Neuronal stem cell (in vitro differentiated cells): ENCODE measurements around the gene JAK1.

Experiments used
- DNase-seq: peaks from one replicate; pipeline ENCODE4 v3.0.0-alpha.2; 2013; ENCODE audit warnings: low spot score
- H2AFZ ChIP-seq: one replicate; pipeline ENCODE4 v1.6.1; 2013; ENCODE audit warnings: mild to moderate bottlenecking, low read length, inconsistent platforms
- H2AK5ac ChIP-seq: 2 replicates; pipeline ENCODE4 v1.6.1; 2013; ENCODE audit warnings: low read depth, mild to moderate bottlenecking, inconsistent platforms, low read length, moderate library complexity, mixed read lengths
- H2BK120ac ChIP-seq: 2 replicates; pipeline ENCODE4 v1.6.1; 2013; ENCODE audit warnings: low read depth, mild to moderate bottlenecking, inconsistent platforms, low read length, moderate library complexity, mixed read lengths
- H2BK12ac ChIP-seq: one replicate; pipeline ENCODE4 v1.6.1; 2013; ENCODE audit warnings: low read length, inconsistent platforms
- H2BK15ac ChIP-seq: 2 replicates; pipeline ENCODE4 v1.6.1; 2013; ENCODE audit warnings: mild to moderate bottlenecking, low read length, inconsistent platforms, mixed read lengths
- H2BK5ac ChIP-seq: one replicate; pipeline ENCODE4 v1.6.1; 2013; ENCODE audit warnings: inconsistent platforms, mild to moderate bottlenecking, low read length, moderate library complexity
- H3K14ac ChIP-seq: one replicate; pipeline ENCODE4 v1.6.1; 2013; ENCODE audit warnings: low read length, inconsistent platforms
- H3K18ac ChIP-seq: 2 replicates; pipeline ENCODE4 v1.6.1; 2013; ENCODE audit warnings: low read length, inconsistent platforms
- H3K23ac ChIP-seq: 2 replicates; pipeline ENCODE4 v1.6.1; 2013; ENCODE audit warnings: low read depth, mild to moderate bottlenecking, mixed read lengths, low read length, inconsistent platforms; ENCODE audit not compliant: poor library complexity
- H3K27ac ChIP-seq: replicated peaks from 3 replicates; pipeline ENCODE4 v1.5.1; 2013; ENCODE audit warnings: low read length, inconsistent platforms
- H3K27me3 ChIP-seq, 3 experiments: 2 replicates each; pipeline ENCODE4 v1.6.1; 2013; ENCODE audit warnings: low read length in 3 of 3, mild to moderate bottlenecking in 2 of 3, inconsistent platforms in 1 of 3, low read depth in 1 of 3, mixed read lengths in 1 of 3, moderate library complexity in 1 of 3; ENCODE audit not compliant: control insufficient read depth in 3 of 3, insufficient read depth in 3 of 3
- H3K36me3 ChIP-seq, 2 donors: replicated peaks in 1 of 2; 2 replicates each; pipeline ENCODE4 v1.6.1; 2013; ENCODE audit warnings: low read length in 2 of 2; ENCODE audit not compliant: control insufficient read depth in 2 of 2, insufficient read depth in 2 of 2
- H3K4ac ChIP-seq: 2 replicates; pipeline ENCODE4 v1.6.1; 2013; ENCODE audit warnings: inconsistent platforms, mild to moderate bottlenecking, low read length, moderate library complexity
- H3K4me1 ChIP-seq, 2 donors: 1 replicate in 1 of 2; 2 replicates in 1 of 2; pipeline ENCODE4 v1.6.1; 2013; ENCODE audit warnings: low read length in 2 of 2, low read depth in 1 of 2; ENCODE audit not compliant: control insufficient read depth in 2 of 2, insufficient read depth in 1 of 2
- H3K4me2 ChIP-seq: one replicate; pipeline ENCODE4 v1.6.1; 2013; ENCODE audit warnings: mild to moderate bottlenecking, low read length, inconsistent platforms; ENCODE audit not compliant: insufficient read depth, poor library complexity, severe bottlenecking
- H3K4me3 ChIP-seq, 2 donors: 2 replicates each; pipeline ENCODE4 v1.5.1; 2013; ENCODE audit warnings: low read length in 2 of 2, mild to moderate bottlenecking in 2 of 2, inconsistent platforms in 1 of 2, moderate library complexity in 1 of 2
- H3K79me1 ChIP-seq: one replicate; pipeline ENCODE4 v1.6.1; 2013; ENCODE audit warnings: low read depth, mild to moderate bottlenecking, inconsistent platforms, low read length, moderate library complexity
- H3K9ac ChIP-seq: one replicate; pipeline ENCODE4 v1.6.1; 2013; ENCODE audit warnings: mild to moderate bottlenecking, low read depth, low read length, inconsistent platforms; ENCODE audit not compliant: poor library complexity
- H3K9me3 ChIP-seq, 2 donors: replicated peaks in 1 of 2; 2 replicates each; pipeline versions ENCODE3 to v1.6.1; 2013; ENCODE audit warnings: low read length in 2 of 2, mild to moderate bottlenecking in 2 of 2, inconsistent platforms in 1 of 2, low read depth in 1 of 2, mixed read lengths in 1 of 2, moderate library complexity in 1 of 2; ENCODE audit not compliant: control insufficient read depth in 2 of 2, insufficient read depth in 1 of 2
- H4K8ac ChIP-seq: one replicate; pipeline ENCODE4 v1.6.1; 2013; ENCODE audit warnings: low read depth, mild to moderate bottlenecking, inconsistent platforms, low read length, moderate library complexity
- H4K91ac ChIP-seq: one replicate; pipeline ENCODE4 v1.6.1; 2013; ENCODE audit warnings: low read length, low read depth, mild to moderate bottlenecking, inconsistent platforms; ENCODE audit not compliant: poor library complexity
- WGBS, 2 donors: extraction: QIAGEN DNeasy Blood & Tissue Kit; methylation state at CpG; one replicate each; pipeline ENCODE4 v1.1.7; 2013; ENCODE audit warnings: missing lambda C conversion rate in 2 of 2, mixed read lengths in 1 of 2; ENCODE audit not compliant: insufficient read length in 2 of 2, insufficient replicate concordance in 1 of 2; ENCODE audit errors: extremely low coverage in 2 of 2; 5-methylcytosine and 5-hydroxymethylcytosine counted together

JAK1 gene

GRCh38 chr1:64935551-64936155, 30.7 kb downstream of the JAK1 start:
- DNase-seq, result no peak
- H3K79me1 ChIP-seq, result no peaks in the 10 kb centered on the region
- no peak overlapping the region for H3K27ac ChIP-seq
- no peak overlapping the region for H3K18ac ChIP-seq
- no peak overlapping the region for H2BK5ac ChIP-seq
- no peaks in the 10 kb centered on the region for H3K36me3 ChIP-seq
- no peaks in the 10 kb centered on the region for H3K27me3 ChIP-seq
- no peak overlapping the region for H3K4me3 ChIP-seq
- no peaks in the 10 kb centered on the region for H3K9me3 ChIP-seq
- H3K4me1 ChIP-seq, result peaks cover 0 to 4% of the 10 kb centered on the region in 2 donors
- H3K4me2 ChIP-seq, result no peak overlapping the region
- no peak overlapping the region for H2BK15ac ChIP-seq
- H2AFZ ChIP-seq, result no peak overlapping the region
- no peak overlapping the region for H3K14ac ChIP-seq
- H3K4ac ChIP-seq, result no peak overlapping the region
- H3K23ac ChIP-seq, result no peak overlapping the region
- no CpG with 5 or more reads among the region's 9 CpGs for WGBS, 2 donors
- H2BK12ac ChIP-seq, result no peak overlapping the region
- no peak overlapping the region for H4K8ac ChIP-seq
- no peak overlapping the region for H2BK120ac ChIP-seq
- no peak overlapping the region for H3K9ac ChIP-seq
- H2AK5ac ChIP-seq, result no peak overlapping the region
- no peak overlapping the region for H4K91ac ChIP-seq

DNA sequence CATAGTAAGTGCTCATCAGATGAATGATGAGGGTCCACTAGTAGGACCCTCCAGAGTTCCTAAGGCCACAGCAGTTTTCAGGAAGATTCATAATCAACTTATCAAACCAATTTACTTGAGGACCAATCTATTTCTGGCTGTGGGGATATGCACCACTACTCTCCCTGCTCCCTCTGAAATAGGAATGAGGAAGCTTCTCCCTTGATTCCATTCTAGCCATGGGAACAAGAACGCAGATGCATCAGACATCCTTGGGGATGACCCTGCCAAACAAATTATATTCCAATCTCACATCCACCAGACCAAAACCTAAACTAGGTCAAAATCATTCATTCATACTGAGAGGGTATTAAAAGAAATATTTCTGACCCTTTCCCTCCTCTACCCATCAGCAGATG, 31.5 kb downstream of the JAK1 start:
- Histone ChIP-seq H2BK5ac (no peak overlapping the region), H4K8ac (no peak overlapping the region), H2AFZ (no peak overlapping the region), H3K18ac (no peak overlapping the region), H3K36me3 (no peaks in the 10 kb centered on the region), H3K79me1 (no peaks in the 10 kb centered on the region), H3K4me1 (peaks cover 0 to 4% of the 10 kb centered on the region in 2 donors), H2AK5ac (no peak overlapping the region), H3K9ac (no peak overlapping the region), H2BK15ac (no peak overlapping the region), H3K23ac (no peak overlapping the region), H3K4ac (no peak overlapping the region), H3K4me3 (no peak overlapping the region), H3K9me3 (no peaks in the 10 kb centered on the region), H2BK120ac (no peak overlapping the region), H3K4me2 (no peak overlapping the region), H3K27ac (no peak overlapping the region), H4K91ac (no peak overlapping the region), H3K14ac (no peak overlapping the region), H3K27me3 (no peaks in the 10 kb centered on the region), H2BK12ac (no peak overlapping the region)
- no CpG with 5 or more reads among the region's 1 CpG for WGBS, 2 donors
- DNase-seq, result no peak

DNA sequence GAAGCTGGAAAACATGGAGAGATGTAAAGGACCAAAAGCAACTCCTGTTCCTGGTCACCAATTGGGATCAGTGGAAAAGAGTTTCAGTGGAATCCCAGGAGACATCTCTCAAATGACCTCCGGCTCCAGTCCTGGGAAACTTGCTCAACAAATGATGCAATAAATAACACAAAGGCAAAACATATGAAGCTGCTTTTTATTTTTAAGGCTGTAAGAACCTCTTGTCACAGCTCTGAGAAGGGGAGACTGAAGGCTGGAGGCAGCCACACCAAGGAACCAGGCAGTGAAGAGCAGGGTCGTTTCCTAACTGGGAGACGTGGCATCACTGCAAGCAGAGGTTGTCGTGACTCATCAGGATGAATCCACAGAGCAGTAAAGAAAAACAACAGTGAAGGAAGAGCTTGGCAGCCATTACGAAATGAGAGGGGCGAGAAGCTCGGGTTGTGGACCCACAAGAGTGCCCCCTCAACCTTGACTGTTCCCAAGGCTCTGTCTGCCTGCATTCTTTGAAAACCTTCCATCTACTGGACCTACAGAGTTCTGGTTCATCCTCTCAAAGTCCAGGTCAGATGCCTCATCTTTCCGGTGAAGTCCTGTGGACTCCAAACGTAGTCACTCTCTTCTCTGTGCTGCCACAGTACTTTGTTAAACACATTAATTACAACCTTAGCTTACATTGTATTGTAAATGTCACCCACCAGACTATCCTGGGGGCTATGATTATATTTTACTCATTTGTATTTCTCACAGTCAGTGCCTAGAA, 32.1 kb downstream of the JAK1 start:
- Histone ChIP-seq H2AK5ac (no peak overlapping the region), H3K4me1 (peaks cover 0 to 4% of the 10 kb centered on the region in 2 donors), H3K9ac (no peak overlapping the region), H3K4me3 (no peak overlapping the region), H3K4me2 (no peak overlapping the region), H4K8ac (no peak overlapping the region), H3K4ac (no peak overlapping the region), H2BK5ac (no peak overlapping the region), H2BK15ac (no peak overlapping the region), H3K36me3 (no peaks in the 10 kb centered on the region), H2BK12ac (no peak overlapping the region), H3K27me3 (no peaks in the 10 kb centered on the region), H4K91ac (no peak overlapping the region), H2AFZ (no peak overlapping the region), H3K23ac (no peak overlapping the region), H3K27ac (no peak overlapping the region), H3K79me1 (no peaks in the 10 kb centered on the region), H2BK120ac (no peak overlapping the region), H3K9me3 (no peaks in the 10 kb centered on the region), H3K14ac (no peak overlapping the region), H3K18ac (no peak overlapping the region)
- WGBS, 2 donors, result no CpG with 5 or more reads among the region's 9 CpGs
- no peak for DNase-seq

DNA sequence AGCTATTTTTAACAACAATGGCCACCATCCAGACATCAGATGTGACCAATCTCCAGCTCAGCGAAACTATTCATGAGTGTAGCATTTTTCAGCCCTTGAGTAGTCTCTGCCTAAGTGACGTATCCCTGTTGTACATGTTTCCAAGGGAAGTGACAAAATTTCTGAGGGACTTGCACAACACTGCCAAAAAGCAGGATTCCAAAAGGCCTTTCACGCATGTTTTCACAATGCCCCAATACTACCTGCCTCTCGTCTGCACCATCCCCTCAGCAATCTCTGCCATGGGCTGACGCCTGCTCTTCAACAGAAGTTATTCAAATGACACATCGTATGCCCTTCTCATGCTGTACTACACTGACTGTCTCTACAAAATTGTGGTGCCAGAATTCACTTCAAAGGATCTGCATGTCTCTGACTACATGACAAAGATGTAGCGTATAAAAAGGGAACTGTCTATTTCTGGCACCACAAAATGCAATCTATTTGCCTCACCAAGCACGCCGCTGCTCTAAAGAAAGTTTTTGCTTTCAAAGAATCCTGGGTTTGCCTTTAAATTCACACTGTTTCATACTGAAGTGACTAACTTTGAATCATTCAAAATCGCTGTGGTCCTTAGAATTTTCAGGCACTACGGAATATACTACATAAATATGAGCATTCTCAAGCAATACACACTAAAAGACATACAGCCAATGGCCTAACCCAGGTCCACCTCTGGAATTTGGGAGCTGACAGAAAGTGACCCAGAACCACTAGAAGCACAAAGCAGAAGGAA, 32.9 kb downstream of the JAK1 start:
- H3K79me1 ChIP-seq, result no peaks in the 10 kb centered on the region
- H3K14ac ChIP-seq, result no peak overlapping the region
- H3K4me1 ChIP-seq, result peaks cover 0 to 4% of the 10 kb centered on the region in 2 donors
- H2AK5ac ChIP-seq, result no peak overlapping the region
- H3K36me3 ChIP-seq, result no peaks in the 10 kb centered on the region
- H4K8ac ChIP-seq, result no peak overlapping the region
- H3K9me3 ChIP-seq, result no peaks in the 10 kb centered on the region
- no peaks in the 10 kb centered on the region for H3K27me3 ChIP-seq
- no peak overlapping the region for H3K4me2 ChIP-seq
- H3K9ac ChIP-seq, result no peak overlapping the region
- H2BK12ac ChIP-seq, result no peak overlapping the region
- no peak overlapping the region for H4K91ac ChIP-seq
- H3K18ac ChIP-seq, result no peak overlapping the region
- WGBS, 2 donors, result no CpG with 5 or more reads among the region's 11 CpGs
- no peak for DNase-seq
- H3K27ac ChIP-seq, result no peak overlapping the region
- H2AFZ ChIP-seq, result no peak overlapping the region
- H3K4ac ChIP-seq, result no peak overlapping the region
- no peak overlapping the region for H2BK120ac ChIP-seq
- H3K23ac ChIP-seq, result no peak overlapping the region
- H2BK15ac ChIP-seq, result no peak overlapping the region
- no peak overlapping the region for H2BK5ac ChIP-seq
- H3K4me3 ChIP-seq, result no peak overlapping the region
